Measurements from ENCODE around the gene BOLA1.
"Not testable (repeated sequence)": the region's sequence is repeated elsewhere in the genome, so short reads cannot be mapped to it uniquely, and the experiment has no call there.

DNA sequence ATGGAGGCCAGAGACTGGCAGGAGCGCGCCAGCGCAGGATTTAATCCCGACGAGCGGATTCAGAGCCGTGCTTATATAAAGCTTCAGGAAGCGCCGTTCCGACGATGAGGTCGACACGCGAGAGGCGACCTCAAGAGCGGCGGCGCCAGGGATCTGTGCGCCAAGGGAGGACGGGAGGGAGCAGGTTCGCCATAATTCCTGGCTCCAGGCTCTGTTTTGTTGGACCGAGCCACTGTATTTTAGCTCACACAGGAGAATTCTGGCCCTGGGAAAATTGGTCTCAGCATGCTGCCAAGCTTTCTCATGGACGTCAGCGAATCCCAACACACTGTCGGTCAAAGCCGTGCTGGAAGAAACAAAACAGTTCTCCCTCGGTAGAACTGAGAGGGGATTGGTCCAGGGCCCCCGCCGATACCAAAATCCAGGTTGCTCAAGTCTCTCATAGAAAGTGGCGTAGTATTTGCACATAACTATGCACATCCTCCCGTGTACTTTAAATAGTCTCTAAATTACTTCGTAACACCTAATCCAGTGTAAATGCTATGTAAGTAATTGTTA lies 37.8 kb upstream of the BOLA1 start:
- TF ChIP-seq, protein P1, sequence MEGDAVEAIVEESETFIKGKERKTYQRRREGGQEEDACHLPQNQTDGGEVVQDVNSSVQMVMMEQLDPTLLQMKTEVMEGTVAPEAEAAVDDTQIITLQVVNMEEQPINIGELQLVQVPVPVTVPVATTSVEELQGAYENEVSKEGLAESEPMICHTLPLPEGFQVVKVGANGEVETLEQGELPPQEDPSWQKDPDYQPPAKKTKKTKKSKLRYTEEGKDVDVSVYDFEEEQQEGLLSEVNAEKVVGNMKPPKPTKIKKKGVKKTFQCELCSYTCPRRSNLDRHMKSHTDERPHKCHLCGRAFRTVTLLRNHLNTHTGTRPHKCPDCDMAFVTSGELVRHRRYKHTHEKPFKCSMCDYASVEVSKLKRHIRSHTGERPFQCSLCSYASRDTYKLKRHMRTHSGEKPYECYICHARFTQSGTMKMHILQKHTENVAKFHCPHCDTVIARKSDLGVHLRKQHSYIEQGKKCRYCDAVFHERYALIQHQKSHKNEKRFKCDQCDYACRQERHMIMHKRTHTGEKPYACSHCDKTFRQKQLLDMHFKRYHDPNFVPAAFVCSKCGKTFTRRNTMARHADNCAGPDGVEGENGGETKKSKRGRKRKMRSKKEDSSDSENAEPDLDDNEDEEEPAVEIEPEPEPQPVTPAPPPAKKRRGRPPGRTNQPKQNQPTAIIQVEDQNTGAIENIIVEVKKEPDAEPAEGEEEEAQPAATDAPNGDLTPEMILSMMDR (conservative IDR thresholded peaks at IDR 0.05; ENCODE audit: low read length) = not testable (repeated sequence)
- TF ChIP-seq EZH2phosphoT487 (IDR thresholded peaks at IDR 0.05; ENCODE audit: borderline replicate concordance) = not testable (repeated sequence)
